Hypothalamus (tissue), 51 donors: Measurements from ENCODE around the gene TP53TG5.
"Not testable (repeated sequence)": the region's sequence is repeated elsewhere in the genome, so short reads cannot be mapped to it uniquely, and the experiment has no call there.

ENCODE experiments used
- DNase-seq, 51 donors: peaks; one replicate each; lab custom pipeline; 2025; lab: John Stamatoyannopoulos, UW

Gene TP53TG5

GRCh38 chr20:45368221-45368980 is 9.7 kb downstream of the TP53TG5 start:
- DNase-seq, result no peak

GRCh38 chr20:45367126-45367525 is 11.0 kb downstream of the TP53TG5 start:
- DNase-seq, result no peak

GRCh38 chr20:45366631-45367030 is 11.5 kb downstream of the TP53TG5 start:
- no peak for DNase-seq

GRCh38 chr20:45366192-45366591 is 11.9 kb downstream of the TP53TG5 start:
- no peak for DNase-seq

- no peak for DNase-seq
Measured at GRCh38 chr20:45365444-45365970, 12.6 kb downstream of the TP53TG5 start.

- DNase-seq, result no peak
Measured at GRCh38 chr20:45363611-45364492, 14.3 kb downstream of the TP53TG5 start.

GRCh38 chr20:45362804-45363610 is 15.1 kb downstream of the TP53TG5 start, which contains the start of gene SYS1:
TSS of gene SYS1 (plus strand) at chr20:45363156. CDS start at chr20:45363532, 376 bp downstream.
- DNase-seq, result peak; percentile 90 to 100 (median 97)

GRCh38 chr20:45361793-45362192 is 16.3 kb downstream of the TP53TG5 start:
- no peak for DNase-seq

GRCh38 chr20:45359406-45360148 is 18.5 kb downstream of the TP53TG5 start:
- no peak for DNase-seq

GRCh38 chr20:45359069-45359405 is 19.1 kb downstream of the TP53TG5 start:
- DNase-seq, result peak in 2 of 51 donors; percentile 11 to 14

GRCh38 chr20:45358282-45359068 is 19.6 kb downstream of the TP53TG5 start:
- peak in 32 of 51 donors; percentile 11 to 82 (median 61) for DNase-seq

GRCh38 chr20:45355209-45356084 is 22.7 kb downstream of the TP53TG5 start:
- no peak for DNase-seq

GRCh38 chr20:45354423-45355208 is 23.5 kb downstream of the TP53TG5 start:
- DNase-seq, result no peak

GRCh38 chr20:45353746-45354145 is 24.4 kb downstream of the TP53TG5 start:
- DNase-seq, result no peak

- no peak for DNase-seq
Measured at GRCh38 chr20:45352729-45353128, 25.4 kb downstream of the TP53TG5 start.

GRCh38 chr20:45350795-45351194 is 27.3 kb downstream of the TP53TG5 start:
- not testable (repeated sequence) for DNase-seq

- no peak for DNase-seq
Measured at GRCh38 chr20:45350217-45350616, 27.9 kb downstream of the TP53TG5 start.
